Measurements from ENCODE around the gene CHD9.

DNA sequence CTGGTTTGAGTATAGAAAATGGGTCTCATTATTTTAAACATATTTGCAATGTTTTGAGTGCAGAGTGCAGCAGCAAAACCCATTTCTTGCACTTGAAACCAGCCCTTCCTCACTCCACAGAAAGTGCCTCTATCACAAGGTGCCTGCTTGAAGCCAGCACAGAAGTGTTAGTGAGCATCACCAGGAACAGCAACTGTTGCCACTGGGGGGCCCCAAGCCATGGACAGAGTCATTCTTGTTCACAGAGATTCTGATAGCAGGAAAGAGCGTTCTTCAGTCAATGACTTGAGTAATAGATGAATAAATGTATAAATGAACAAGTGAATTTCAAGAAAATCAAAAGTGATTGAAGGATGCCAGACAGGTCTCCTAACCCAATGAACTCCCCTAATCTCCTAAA is 47.7 kb upstream of the CHD9 start:
- TF ChIP-seq CTCF (IDR thresholded peaks at IDR 0.05; ENCODE audit: insufficient read depth, low read depth, low read length): no peak
- TF ChIP-seq EZH2 (IDR thresholded peaks at IDR 0.05; ENCODE audit: insufficient read depth, low read length): no peak

Data from astrocyte (in vitro differentiated cells and primary cell).